Common myeloid progenitor, CD34-positive (primary cell): ENCODE data around the gene IL2RG.

Experiments used
- CTCF ChIA-PET: fragments of 350-600 bp; sonication (Branson Sonifier 250); formaldehyde crosslinking; loops from one replicate; lab custom pipeline; 2021; ENCODE audit warnings: antibody characterized with exemption; lab: Charles Lee
- POLR2A ChIA-PET: fragments of 350-600 bp; sonication (Branson Sonifier 250); formaldehyde crosslinking; loops from one replicate; lab custom pipeline; 2021; ENCODE audit warnings: antibody characterized with exemption; lab: Charles Lee
- DNase-seq, 3 donors: peaks; one replicate each; pipeline versions ENCODE4 v3.0.0 to v3.0.0-alpha.2; 2013
- H3K27ac ChIP-seq, 2 experiments: 1 replicate in 1 of 2; 2 replicates in 1 of 2; pipeline ENCODE4 v1.7.0; 2013; ENCODE audit warnings: inconsistent platforms in 2 of 2, low read length in 2 of 2, mild to moderate bottlenecking in 2 of 2, low read depth in 1 of 2, moderate library complexity in 1 of 2; ENCODE audit not compliant: severe bottlenecking in 2 of 2, insufficient read depth in 1 of 2, poor library complexity in 1 of 2
- H3K27me3 ChIP-seq, 5 experiments: replicated peaks in 2 of 5; 1 replicate in 3 of 5; 2 replicates in 2 of 5; pipeline versions ENCODE4 v1.6.1 to v1.7.0; 2013; ENCODE audit warnings: low read length in 4 of 5, mild to moderate bottlenecking in 2 of 5, moderate library complexity in 2 of 5, inconsistent platforms in 1 of 5; ENCODE audit not compliant: insufficient read depth in 5 of 5, control insufficient read depth in 4 of 5
- H3K36me3 ChIP-seq, 4 experiments: 1 replicate in 2 of 4; 2 replicates in 2 of 4; pipeline versions ENCODE4 v1.6.1 to v1.7.0; 2013; ENCODE audit warnings: low read length in 3 of 4, control low read depth in 1 of 4, mild to moderate bottlenecking in 1 of 4; ENCODE audit not compliant: control insufficient read depth in 4 of 4, insufficient read depth in 4 of 4
- H3K4me1 ChIP-seq, 4 experiments: 1 replicate in 3 of 4; 2 replicates in 1 of 4; pipeline versions ENCODE4 v1.6.1 to v1.7.1; 2013; ENCODE audit warnings: low read length in 3 of 4, mild to moderate bottlenecking in 3 of 4, control low read depth in 1 of 4, inconsistent platforms in 1 of 4, moderate library complexity in 1 of 4; ENCODE audit not compliant: control insufficient read depth in 4 of 4, insufficient read depth in 4 of 4; ENCODE audit errors: control extremely low read depth in 1 of 4
- H3K4me3 ChIP-seq, 7 experiments: 1 replicate in 4 of 7; 2 replicates in 3 of 7; pipeline versions ENCODE4 v1.5.1 to v1.7.0; 2013; ENCODE audit warnings: mild to moderate bottlenecking in 7 of 7, low read length in 6 of 7, moderate library complexity in 6 of 7, inconsistent platforms in 2 of 7, low read depth in 2 of 7, control low read depth in 1 of 7; ENCODE audit not compliant: insufficient read depth in 4 of 7, control insufficient read depth in 1 of 7; ENCODE audit errors: extremely low read depth in 1 of 7
- H3K9me3 ChIP-seq, 5 experiments: 1 replicate in 4 of 5; 2 replicates in 1 of 5; pipeline versions ENCODE4 v1.6.1 to v1.7.1; 2013; ENCODE audit warnings: low read length in 4 of 5, mild to moderate bottlenecking in 2 of 5, inconsistent platforms in 1 of 5, low read depth in 1 of 5, moderate library complexity in 1 of 5; ENCODE audit not compliant: control insufficient read depth in 4 of 5, insufficient read depth in 2 of 5; ENCODE audit errors: control extremely low read depth in 1 of 5
- WGBS: methylation state at CpG from one replicate; pipeline ENCODE4 v1.1.5; 2013; ENCODE audit not compliant: insufficient coverage; 5-methylcytosine and 5-hydroxymethylcytosine counted together

IL2RG gene

GRCh38 chrX:71082822-71083221, 28.6 kb downstream of the IL2RG start:
- no peak for DNase-seq
- no peaks in the 10 kb centered on the region for H3K4me1 ChIP-seq
- no peaks in the 10 kb centered on the region for H3K36me3 ChIP-seq
- H3K4me3 ChIP-seq = no peak overlapping the region
- H3K27me3 ChIP-seq = no peaks in the 10 kb centered on the region
- H3K27ac ChIP-seq = no peak overlapping the region
- POLR2A ChIA-PET = no interaction called here
- WGBS = 96% methylated on average over 4 of the region's 4 CpGs
- no peaks in the 10 kb centered on the region for H3K9me3 ChIP-seq
- CTCF ChIA-PET = no interaction called here

- no peak overlapping the region for H3K27ac ChIP-seq
- no peaks in the 10 kb centered on the region for H3K9me3 ChIP-seq
- CTCF ChIA-PET = no interaction called here
- no peak for DNase-seq
- H3K36me3 ChIP-seq = no peaks in the 10 kb centered on the region
- POLR2A ChIA-PET = no interaction called here
- H3K4me1 ChIP-seq = no peaks in the 10 kb centered on the region
- no peaks in the 10 kb centered on the region for H3K27me3 ChIP-seq
- no peak overlapping the region for H3K4me3 ChIP-seq
- WGBS = 100% methylated on average over 3 of the region's 5 CpGs
These were observed 29.2 kb downstream of the IL2RG start for GRCh38 chrX:71082124-71082647.

GRCh38 chrX:71081330-71082123, 29.9 kb downstream of the IL2RG start:
- Histone ChIP-seq H3K4me3 (no peak overlapping the region), H3K27me3 (no peaks in the 10 kb centered on the region), H3K36me3 (no peaks in the 10 kb centered on the region), H3K27ac (no peak overlapping the region), H3K9me3 (no peaks in the 10 kb centered on the region), H3K4me1 (no peaks in the 10 kb centered on the region)
- no peak for DNase-seq
- WGBS = 93% methylated on average over 3 of the region's 3 CpGs
- ChIA-PET CTCF (interaction anchor here (0.5 kb wide), 1 partner anchor 9 kb away, joined by 3 read pairs; no protein-coding TSS in a partner anchor), POLR2A (no interaction called here)

- Histone ChIP-seq H3K27ac (no peak overlapping the region), H3K4me3 (no peak overlapping the region), H3K27me3 (peaks cover 0 to 5% (median 0%) of the 10 kb centered on the region in 5 experiments), H3K36me3 (no peaks in the 10 kb centered on the region), H3K4me1 (peaks cover 2 to 10% (median 6%) of the 10 kb centered on the region in 4 experiments), H3K9me3 (no peaks in the 10 kb centered on the region)
- POLR2A ChIA-PET = no interaction called here
- WGBS = 90% methylated on average over 4 of the region's 5 CpGs
- no peak for DNase-seq
- CTCF ChIA-PET = no interaction called here
These were observed 40.8 kb downstream of the IL2RG start for GRCh38 chrX:71070531-71070930.

- DNase-seq = peak; percentile 93 to 97 (median 96)
- 43% methylated on average over 57 of the region's 73 CpGs for WGBS
- Histone ChIP-seq H3K27me3 (peaks cover 0 to 5% (median 0%) of the 10 kb centered on the region in 5 experiments), H3K9me3 (no peaks in the 10 kb centered on the region), H3K4me3 (peak within 1 kb of the TSS; percentile 54 to 91 (median 77)), H3K27ac (peak within 1 kb of the TSS; percentile 54 to 82), H3K36me3 (no peaks in the 10 kb centered on the region), H3K4me1 (peaks cover 2 to 10% (median 6%) of the 10 kb centered on the region in 4 experiments)
- POLR2A ChIA-PET = interaction anchor here (0.7 to 1.3 kb wide), 2 partner anchors 28 to 114 kb away, joined by 3 to 4 read pairs; partner anchors contain the start of gene FOXO4
- CTCF ChIA-PET = interaction anchor here (0.7 to 1.1 kb wide), 2 partner anchors 11 to 63 kb away, joined by 3 read pairs; no protein-coding TSS in a partner anchor
These were observed 43.1 kb downstream of the IL2RG start, which contains the start of gene SNX12 for GRCh38 chrX:71068044-71068918. TSS of gene SNX12 (minus strand) at chrX:71068334. CDS start at chrX:71068306, 28 bp downstream.

GRCh38 chrX:71067712-71068043, 43.7 kb downstream of the IL2RG start:
- POLR2A ChIA-PET = interaction anchor here (0.7 to 1.3 kb wide), 2 partner anchors 28 to 114 kb away, joined by 3 to 4 read pairs; partner anchors contain the start of gene FOXO4
- H3K9me3 ChIP-seq = no peaks in the 10 kb centered on the region
- 27% methylated on average over 7 of the region's 10 CpGs for WGBS
- H3K27ac ChIP-seq = peak overlapping the region; percentile 54 to 82
- peaks cover 0 to 5% (median 0%) of the 10 kb centered on the region in 5 experiments for H3K27me3 ChIP-seq
- H3K36me3 ChIP-seq = peaks cover 0 to 3% (median 2%) of the 10 kb centered on the region in 4 experiments
- no peak for DNase-seq
- CTCF ChIA-PET = interaction anchor here (0.7 to 1.1 kb wide), 2 partner anchors 10 to 63 kb away, joined by 3 read pairs; no protein-coding TSS in a partner anchor
- peaks cover 2 to 10% (median 6%) of the 10 kb centered on the region in 4 experiments for H3K4me1 ChIP-seq
- H3K4me3 ChIP-seq = peak overlapping the region; percentile 54 to 91 (median 77)
